BJ (cell line): ENCODE results near the gene RRBP1. TPM values are rescaled to one million over a fixed set of nuclear protein-coding genes. Genes with fewer than 3 reads are reported as not detected.

Experiments used
- CTCF ChIA-PET: fragments of 350-600 bp; formaldehyde crosslinking; extraction: SDS; loops from one replicate; lab custom pipeline; 2021; ENCODE audit warnings: antibody characterized with exemption, inconsistent platforms; lab: Yijun Ruan, JAX
- POLR2A ChIA-PET: fragments of 300-600 bp; sonication (Branson Sonifier 250); formaldehyde crosslinking; extraction: SDS; loops from one replicate; lab custom pipeline; 2021; ENCODE audit warnings: antibody characterized with exemption; lab: Charles Lee
- DNase-seq: peaks from one replicate; pipeline ENCODE4 v3.0.0-alpha.2; 2011; ENCODE audit warnings: low read depth
- H3K27me3 ChIP-seq: 2 replicates; pipeline ENCODE4 v1.6.0; 2011; ENCODE audit warnings: low read length; ENCODE audit not compliant: control insufficient read depth, insufficient read depth
- H3K36me3 ChIP-seq: 2 replicates; pipeline ENCODE4 v1.5.1; 2011; ENCODE audit warnings: low read length; ENCODE audit not compliant: control insufficient read depth, insufficient read depth
- H3K4me3 ChIP-seq: 2 replicates; pipeline ENCODE4 v1.5.1; 2011; ENCODE audit warnings: low read depth, mild to moderate bottlenecking, control low read depth, low read length
- polyA plus RNA-seq: library from polyadenylated mRNA; depleted of rRNA; stranded (reverse); fragments of >200 nt; gene quantifications from 2 replicates; pipeline ENCODE4 v1.2.3, GENCODE V29; 2011
- TF ChIP-seq, protein P1 (sequence below): IDR thresholded peaks from 2 replicates; pipeline ENCODE4 v1.5.1; 2011; ENCODE audit warnings: low read depth, mild to moderate bottlenecking, control low read depth, inconsistent platforms, low read length, moderate library complexity; ENCODE audit not compliant: insufficient read depth

The RRBP1 gene
- polyA plus RNA-seq, 1 experiment: 98.7 TPM

- no peak for DNase-seq
- ChIA-PET POLR2A (no interaction called here), CTCF (interaction anchor here (0.7 to 1.1 kb wide), 2 partner anchors 11 to 140 kb away, joined by 3 read pairs; no protein-coding TSS in a partner anchor)
- H3K27me3 ChIP-seq: no peaks in the 10 kb centered on the region
- TF ChIP-seq, protein P1, sequence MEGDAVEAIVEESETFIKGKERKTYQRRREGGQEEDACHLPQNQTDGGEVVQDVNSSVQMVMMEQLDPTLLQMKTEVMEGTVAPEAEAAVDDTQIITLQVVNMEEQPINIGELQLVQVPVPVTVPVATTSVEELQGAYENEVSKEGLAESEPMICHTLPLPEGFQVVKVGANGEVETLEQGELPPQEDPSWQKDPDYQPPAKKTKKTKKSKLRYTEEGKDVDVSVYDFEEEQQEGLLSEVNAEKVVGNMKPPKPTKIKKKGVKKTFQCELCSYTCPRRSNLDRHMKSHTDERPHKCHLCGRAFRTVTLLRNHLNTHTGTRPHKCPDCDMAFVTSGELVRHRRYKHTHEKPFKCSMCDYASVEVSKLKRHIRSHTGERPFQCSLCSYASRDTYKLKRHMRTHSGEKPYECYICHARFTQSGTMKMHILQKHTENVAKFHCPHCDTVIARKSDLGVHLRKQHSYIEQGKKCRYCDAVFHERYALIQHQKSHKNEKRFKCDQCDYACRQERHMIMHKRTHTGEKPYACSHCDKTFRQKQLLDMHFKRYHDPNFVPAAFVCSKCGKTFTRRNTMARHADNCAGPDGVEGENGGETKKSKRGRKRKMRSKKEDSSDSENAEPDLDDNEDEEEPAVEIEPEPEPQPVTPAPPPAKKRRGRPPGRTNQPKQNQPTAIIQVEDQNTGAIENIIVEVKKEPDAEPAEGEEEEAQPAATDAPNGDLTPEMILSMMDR: no peak
- H3K36me3 ChIP-seq: peaks cover 41% of the 10 kb centered on the region
- H3K4me3 ChIP-seq: no peak overlapping the region
These were observed 38.4 kb downstream of the RRBP1 start for GRCh38 chr20:17643531-17644188.

- peaks cover 46% of the 10 kb centered on the region for H3K36me3 ChIP-seq
- no peaks in the 10 kb centered on the region for H3K27me3 ChIP-seq
- DNase-seq: no peak
- POLR2A ChIA-PET: no interaction called here
- H3K4me3 ChIP-seq: no peak overlapping the region
- TF ChIP-seq, protein P1: no peak
- CTCF ChIA-PET: interaction anchor here (0.6 to 1.1 kb wide), 4 partner anchors 12 to 139 kb away, joined by 3 read pairs; no protein-coding TSS in a partner anchor
These were observed 39.4 kb downstream of the RRBP1 start for GRCh38 chr20:17642404-17643269.

DNA sequence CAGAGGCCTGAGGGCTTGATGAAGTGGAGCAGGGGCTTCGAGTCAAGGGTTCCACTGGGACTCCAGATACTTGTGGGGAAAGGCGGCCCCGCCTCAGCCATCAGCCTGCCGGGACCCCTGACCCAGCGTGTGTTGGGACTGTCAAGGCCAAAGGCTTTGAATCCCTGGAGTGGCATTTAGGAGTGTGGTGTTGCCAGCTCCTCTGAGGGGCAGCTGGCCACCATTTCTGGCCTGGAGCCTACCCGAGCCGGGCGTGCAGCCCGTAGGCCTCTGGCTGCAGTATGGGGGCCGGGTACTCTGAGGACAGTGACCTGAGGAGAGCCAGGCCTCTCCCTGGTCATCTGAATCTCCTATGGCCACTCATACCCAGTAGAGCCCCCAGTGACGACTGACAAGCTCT lies 40.0 kb downstream of the RRBP1 start:
- Histone ChIP-seq H3K27me3 (no peaks in the 10 kb centered on the region), H3K36me3 (peaks cover 51% of the 10 kb centered on the region), H3K4me3 (no peak overlapping the region)
- CTCF ChIA-PET: interaction anchor here (0.6 to 1.1 kb wide), 2 partner anchors 13 to 56 kb away, joined by 3 read pairs; no protein-coding TSS in a partner anchor
- TF ChIP-seq, protein P1: no peak
- POLR2A ChIA-PET: no interaction called here
- no peak for DNase-seq

- CTCF ChIA-PET: interaction anchor here (1.1 kb wide), 1 partner anchor 13 kb away, joined by 3 read pairs; no protein-coding TSS in a partner anchor
These were observed 40.5 kb downstream of the RRBP1 start for GRCh38 chr20:17641520-17641964.

More at GRCh38 chr20:17641520-17641964, 40.5 kb downstream of the RRBP1 start:
- Histone ChIP-seq H3K4me3 (no peak overlapping the region), H3K36me3 (peaks cover 56% of the 10 kb centered on the region), H3K27me3 (no peaks in the 10 kb centered on the region)
- POLR2A ChIA-PET: no interaction called here
- no peak for DNase-seq
- TF ChIP-seq, protein P1: no peak
